Vagina (tissue), 2 donors: ENCODE measurements around the gene YIPF1.

Experiments
- CTCF ChIP-seq, 3 experiments: fragments of 450-650 bp in 2 of 3; fragments of 200-600 bp in 1 of 3; sonication (generic) in 1 of 3; IDR thresholded peaks; one replicate each; pipeline ENCODE4 v1.5.1; 2017 to 2019; ENCODE audit warnings: antibody characterized with exemption in 3 of 3, mild to moderate bottlenecking in 2 of 3, moderate library complexity in 2 of 3
- POLR2A ChIP-seq, 2 donors: fragments of 450-650 bp; IDR thresholded peaks; one replicate each; pipeline ENCODE4 v1.6.1; 2017; ENCODE audit warnings: antibody characterized with exemption in 2 of 2, mild to moderate bottlenecking in 2 of 2, moderate library complexity in 2 of 2

- TF ChIP-seq POLR2A (IDR thresholded peaks at IDR 0.05), result no peak
- no peak for TF ChIP-seq CTCF (IDR thresholded peaks at IDR 0.05)
Observed at GRCh38 chr1:53894644-53895043, 5.0 kb upstream of the YIPF1 start.
